GM18499 (cell line): Measurements from ENCODE around the gene PBX3.

Experiments
- ATAC-seq: cut with Tn5 transposase; IDR thresholded peaks from one replicate; pipeline ENCODE4 v1.9.1; 2021; ENCODE audit warnings: moderate number of reproducible peaks; ENCODE audit not compliant: insufficient read depth, unreplicated experiment

PBX3 gene

DNA sequence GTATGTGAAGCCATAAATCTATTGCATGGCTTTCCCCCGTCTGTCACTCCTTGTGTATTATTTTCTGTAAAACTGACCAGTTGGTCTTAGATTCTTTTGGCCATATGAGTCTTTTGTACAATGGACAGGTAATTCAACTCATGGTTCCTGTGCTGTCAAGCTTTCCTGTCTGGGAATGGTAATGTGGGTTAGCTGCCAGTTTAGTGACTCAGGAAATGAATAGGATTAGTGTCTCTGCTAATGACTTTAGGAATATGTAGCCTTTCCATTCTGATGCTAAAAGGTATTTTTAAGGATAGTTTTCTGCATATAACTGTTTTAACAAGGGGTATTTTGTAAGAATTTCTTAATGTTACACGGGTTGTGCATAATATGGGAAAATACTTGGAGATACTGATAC, 182.7 kb downstream of the PBX3 start:
- no peak for ATAC-seq

DNA sequence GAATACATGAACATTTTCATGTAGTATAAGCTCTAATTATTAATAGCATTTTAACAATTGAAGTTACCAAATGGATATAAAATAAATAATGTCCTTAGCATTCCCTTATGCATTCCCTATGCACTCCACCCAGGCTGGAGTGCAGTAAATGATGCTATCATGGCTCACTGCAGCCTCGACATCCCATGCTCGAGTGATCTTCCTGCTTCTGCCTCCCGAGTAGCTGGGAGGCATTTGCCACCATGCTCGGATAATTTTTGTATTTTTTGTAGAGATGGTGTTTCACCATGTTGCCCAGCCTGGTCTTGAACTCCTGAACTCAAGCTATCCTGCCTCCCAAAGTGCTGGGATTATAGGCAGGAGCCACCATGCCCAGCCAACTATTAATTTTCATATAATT, 184.0 kb downstream of the PBX3 start:
- no peak for ATAC-seq

DNA sequence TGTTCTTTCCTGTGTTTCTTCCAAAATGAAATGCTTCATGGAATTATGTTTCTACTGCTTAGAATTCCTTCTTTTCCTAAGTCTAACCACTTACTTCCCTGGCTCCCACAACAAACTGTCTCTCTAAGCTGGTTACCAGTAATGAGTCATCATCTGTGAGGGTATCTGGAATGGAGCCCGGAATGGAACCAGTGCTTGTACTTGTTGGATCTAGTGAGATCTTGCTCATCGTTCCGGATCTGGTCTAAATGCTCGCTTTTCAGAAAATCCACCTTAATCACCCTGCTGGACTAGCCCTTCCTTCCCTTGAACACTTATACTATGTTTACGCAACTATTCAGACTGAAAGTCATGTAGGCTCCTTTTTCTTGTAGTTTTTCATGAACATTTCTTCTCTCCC, 184.8 kb downstream of the PBX3 start:
- ATAC-seq = no peak

DNA sequence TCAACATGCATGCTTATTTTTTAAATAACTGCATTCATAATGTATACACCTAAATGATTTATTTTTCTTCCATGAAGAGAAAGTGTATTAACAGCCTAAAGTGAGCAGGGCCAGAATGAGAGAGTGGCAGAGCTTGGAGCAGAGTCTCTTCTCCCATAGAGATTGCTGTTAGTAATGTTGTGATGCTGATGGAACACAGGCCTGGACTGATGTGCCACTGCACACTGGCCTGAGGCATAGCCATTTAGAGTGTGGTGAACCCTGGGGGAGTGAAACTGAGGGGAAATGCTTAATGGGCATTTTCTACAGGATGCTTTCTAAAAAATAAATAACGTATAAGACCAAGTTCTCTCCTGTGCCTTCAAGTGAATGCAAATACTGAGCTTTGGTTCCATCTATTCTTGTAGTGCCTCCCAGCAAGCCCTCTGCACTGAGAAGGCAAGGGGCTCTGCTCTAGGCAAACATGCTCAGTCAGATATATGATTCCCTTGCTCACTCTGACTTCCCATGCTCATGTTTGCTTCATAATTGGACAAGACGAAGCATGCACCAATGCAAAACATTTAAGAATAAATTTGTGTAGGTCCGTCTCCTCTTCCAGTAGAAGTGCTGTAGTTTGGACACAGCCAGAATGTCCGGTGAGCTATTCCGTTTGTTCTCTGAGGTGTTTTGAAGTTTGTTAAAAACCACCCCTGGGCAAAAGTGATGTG, 185.7 kb downstream of the PBX3 start:
- ATAC-seq = no peak

DNA sequence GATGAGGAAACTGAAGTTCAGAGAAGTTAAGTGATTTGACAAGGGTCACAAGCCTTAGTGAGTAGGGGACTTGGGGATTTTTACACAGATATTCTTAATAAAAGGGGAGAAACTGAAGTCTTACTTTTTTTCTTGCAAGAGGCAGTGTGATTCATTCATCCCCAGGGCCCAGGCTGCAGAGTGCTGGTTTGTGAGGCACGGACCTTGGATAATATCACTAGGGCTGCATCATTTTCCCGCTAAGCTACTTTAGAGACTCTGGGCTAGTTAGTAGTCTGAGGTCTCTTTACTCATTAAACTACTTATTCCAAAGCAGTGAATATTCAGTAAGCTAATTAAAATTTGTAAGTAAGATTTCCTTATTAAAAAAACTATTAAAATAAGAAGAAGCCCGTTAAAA, 195.0 kb downstream of the PBX3 start:
- ATAC-seq = no peak

DNA sequence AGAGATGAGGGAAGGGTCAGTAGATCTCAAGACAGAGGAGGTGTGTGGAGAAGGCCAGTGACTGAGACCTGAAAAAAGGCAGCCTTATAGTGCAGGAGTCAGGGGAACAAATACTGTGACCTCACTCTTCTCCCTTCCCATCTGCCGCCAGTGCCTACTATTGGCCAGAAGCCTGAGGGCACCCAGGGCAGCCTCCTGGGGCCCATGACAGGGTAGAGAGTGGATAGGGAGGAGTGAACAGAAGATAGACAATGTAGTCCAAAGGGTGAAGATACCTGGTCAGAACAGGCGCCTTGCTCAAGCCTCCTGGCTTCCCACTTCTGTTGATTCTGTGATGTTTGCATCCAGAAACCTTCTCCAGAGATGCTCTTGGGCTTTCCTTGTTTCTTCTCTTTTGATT, 196.7 kb downstream of the PBX3 start:
- ATAC-seq = no peak

DNA sequence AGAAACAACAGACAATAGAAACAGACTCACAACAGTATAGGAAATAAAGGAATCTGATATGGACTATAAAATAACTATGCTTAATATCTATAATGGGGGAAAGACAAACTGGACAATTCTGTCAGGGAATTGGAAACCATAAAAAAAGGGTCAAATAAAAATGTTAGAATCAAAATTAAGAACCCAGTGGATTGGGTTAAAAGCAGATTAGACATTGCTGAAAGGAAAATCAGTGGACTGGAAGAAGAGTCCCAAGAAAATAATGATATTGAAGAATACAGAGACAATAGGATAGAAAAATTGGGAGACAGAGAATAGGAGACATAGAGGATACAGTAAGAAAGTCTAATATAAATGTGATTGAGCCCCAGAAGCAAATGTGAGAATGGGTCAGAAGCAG, 199.2 kb downstream of the PBX3 start:
- ATAC-seq = no peak

DNA sequence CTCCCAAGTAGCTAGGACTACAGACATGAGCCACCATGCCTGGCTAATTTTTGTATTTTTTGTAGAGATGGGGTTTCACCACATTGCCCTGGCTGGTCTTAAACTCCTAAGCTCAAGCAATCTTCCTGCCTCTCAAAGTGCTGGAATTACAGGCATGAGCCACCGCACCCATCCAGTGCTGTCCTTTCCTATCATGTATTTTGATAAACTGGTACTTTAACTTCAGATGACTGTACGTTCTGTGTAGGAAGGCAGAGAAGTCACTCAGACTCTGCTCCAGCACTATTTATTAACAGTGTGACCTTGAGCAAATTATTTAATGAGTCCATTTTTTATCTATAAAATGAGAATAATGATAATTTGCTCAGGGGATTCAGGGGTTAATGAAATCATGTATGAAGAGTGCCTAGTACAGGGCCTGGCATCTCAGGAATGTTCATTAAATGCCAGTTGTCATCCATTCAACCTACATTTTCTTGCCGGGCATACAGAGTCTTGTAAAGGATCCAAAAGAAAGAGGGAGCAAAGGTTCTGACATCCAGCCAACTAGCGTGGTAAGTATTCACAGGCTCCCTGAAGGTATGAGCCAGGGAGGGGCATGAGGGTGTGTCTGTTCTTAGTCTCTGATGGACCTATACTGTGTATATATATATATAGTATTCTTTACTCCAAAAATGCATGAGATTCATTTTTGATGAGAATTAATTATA, 201.9 kb downstream of the PBX3 start:
- no peak for ATAC-seq

DNA sequence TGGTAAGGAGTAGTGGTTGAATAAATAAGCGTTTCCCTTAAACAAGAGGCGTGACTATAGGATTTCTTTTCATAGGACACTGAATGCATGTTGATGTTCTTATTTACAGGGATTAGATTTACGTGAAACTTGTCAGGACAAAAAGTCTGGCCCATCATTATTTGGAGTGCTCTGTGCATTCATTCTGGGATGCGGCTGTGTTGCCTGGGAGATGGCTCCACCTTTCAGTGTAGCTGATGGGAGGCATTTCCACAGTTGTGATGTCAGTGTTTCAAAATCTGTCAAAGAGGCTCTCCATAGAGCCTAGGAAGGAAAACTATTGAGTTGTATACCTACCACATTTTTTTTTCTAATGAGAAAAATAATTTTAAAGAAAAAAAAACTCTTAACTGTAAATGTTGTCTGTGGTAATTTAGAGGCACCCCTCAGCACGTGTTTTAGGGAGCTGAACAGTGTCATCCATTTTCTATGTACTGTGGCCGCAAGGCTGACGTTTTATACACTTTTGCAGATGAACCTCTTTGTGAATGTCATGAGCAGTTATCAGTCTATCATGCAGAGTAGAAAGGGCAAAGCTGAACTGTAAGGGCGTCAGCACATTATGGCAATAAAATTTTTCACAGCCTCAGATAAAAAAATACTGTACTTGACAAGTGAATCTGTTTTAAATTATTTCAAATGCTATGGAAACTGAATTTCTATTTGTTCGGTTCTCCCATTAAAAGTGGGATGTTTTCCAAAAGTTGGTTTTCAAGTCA, 202.7 kb downstream of the PBX3 start:
- ATAC-seq = no peak

DNA sequence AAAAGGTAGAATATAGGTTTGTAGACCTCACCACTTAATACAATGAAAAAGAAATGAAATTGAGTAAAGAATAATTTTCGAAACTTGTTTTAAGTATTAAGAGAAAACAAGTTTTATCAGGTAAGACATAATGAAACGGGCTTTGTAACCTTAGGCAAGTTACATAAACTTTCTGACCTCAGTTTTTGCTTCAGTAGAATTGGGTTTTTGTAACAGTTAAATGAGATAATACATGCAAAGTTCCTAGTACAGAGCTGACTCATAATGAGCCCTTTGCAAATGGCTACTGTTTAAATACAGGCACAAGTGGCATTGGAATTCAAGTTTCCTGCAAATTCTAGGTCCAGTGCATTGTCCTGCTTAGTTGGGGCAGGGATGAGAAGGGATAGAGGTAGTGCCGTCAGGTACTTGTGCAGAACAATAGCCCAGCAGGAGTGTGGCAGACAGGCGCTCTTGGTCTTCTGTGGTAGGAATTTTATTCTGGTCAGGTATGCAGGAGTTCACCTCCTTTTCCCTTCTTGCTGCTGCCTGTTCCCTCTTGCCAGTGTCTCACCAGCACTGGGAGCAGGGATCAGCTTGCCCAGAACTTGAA, 203.8 kb downstream of the PBX3 start:
- no peak for ATAC-seq

DNA sequence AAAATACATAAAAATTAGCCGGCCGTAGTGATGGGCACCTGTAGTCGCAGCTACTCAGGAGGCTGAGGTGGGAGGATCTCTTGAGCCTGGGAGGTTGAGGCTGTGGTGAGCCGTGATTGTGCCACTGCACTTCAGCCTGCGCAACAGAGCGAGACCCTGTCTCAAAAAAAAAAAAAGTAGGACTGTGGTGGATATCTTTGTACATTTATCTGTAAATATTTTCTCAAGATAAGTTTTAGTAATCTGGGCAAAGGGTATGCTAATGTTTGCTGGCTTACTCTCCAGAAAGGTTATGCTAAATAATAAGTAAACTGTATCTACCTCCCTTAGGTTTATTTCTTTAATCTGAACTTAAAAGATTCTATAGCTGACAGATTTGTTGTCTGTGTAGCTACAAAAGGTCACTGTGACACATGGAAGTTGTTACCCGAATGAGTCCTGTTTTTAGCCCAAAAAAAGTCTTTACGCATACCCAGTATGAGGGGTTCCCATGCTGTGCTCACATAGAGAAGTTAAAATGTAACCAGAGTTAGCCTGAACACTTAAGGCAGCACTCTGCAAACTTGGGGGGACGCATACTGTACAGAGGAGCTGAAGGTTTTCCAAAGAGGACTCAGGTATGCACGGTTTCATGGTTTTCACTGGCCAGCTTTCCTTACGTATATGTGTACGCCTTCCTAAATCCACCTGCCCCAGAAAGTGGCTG, 206.3 kb downstream of the PBX3 start:
- no peak for ATAC-seq

DNA sequence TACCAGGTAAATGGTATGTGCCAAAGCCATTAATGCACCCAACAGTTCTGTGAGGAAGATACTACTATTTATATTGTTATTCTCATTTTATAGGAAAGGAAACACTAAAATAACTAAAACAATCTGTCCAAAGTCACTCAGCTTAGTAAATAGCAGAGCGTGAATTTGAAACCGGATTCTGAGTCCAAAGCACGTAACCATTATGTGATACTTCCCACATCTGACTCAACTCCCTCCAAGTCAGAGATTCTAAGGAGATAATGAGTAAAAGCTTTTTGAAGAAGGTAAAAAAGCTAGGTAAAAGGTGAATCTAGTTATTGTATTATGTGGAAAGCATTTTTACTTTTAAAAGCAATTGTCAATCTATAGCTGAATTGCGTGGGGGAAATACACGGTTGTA, 208.9 kb downstream of the PBX3 start:
- no peak for ATAC-seq

DNA sequence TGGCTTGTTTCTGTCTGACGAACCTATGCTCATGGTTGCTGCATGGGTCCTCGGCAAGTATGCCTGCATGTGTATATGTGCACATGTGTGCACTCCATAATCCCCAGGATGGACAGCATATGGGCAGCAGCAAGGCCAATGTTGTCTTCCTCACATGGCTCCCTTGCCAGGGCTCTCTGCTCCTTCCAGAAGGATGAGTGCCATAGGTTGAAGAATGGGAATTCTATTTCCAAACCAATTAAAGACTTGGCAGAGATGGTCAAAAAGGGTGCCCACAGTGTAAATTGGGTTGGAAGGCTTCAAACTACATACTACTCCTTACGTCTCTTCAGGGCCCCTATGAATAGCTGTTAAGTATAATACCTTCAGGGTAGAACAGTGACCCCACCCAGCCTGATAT, 212.1 kb downstream of the PBX3 start:
- ATAC-seq = no peak

DNA sequence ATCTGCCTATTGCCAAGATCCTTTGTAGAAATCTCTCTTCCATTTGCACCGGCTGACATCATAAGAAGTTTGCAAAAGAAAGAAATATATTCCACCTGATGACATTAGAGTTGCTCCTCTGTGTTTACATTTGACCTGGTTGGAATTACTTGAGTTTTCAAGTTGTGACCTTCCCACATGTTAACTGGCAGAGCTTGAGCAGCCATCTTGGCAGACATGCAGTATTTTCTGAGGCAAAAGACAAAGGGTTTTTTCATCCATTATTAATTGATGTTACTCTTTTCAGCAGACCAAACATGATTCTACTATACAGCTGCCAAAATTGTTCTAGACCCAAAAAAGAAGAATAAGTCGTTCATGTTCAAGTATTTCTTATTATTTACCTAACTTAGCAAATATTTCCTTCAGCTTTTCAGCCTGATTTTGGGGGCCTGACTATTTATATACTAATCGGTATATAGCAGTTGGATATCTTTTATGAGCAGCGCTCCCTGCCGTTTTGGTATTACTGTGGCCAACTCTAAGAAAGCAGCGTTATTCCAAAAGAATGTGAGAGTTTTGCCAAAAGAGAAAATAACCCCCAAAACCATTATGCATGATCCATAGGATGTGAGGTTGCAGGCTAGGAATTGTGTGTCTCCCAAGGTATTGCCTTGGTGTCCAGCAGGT, 212.9 kb downstream of the PBX3 start:
- no peak for ATAC-seq

DNA sequence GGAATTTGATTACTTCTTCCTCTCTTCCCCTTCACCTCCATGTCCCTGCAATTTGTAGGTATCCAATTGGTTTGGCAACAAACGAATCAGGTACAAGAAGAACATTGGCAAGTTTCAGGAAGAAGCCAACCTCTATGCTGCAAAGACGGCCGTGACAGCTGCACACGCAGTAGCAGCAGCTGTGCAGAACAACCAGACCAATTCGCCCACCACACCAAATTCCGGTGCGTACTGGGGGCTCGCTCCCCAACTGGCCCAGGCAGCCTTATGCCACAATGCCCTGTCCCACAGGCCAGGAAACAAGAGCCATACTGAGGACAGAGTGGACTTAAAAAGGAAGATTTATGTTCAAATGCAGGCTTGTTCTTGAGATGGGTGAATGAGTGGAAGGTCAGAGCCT, 213.5 kb downstream of the PBX3 start:
- no peak for ATAC-seq

DNA sequence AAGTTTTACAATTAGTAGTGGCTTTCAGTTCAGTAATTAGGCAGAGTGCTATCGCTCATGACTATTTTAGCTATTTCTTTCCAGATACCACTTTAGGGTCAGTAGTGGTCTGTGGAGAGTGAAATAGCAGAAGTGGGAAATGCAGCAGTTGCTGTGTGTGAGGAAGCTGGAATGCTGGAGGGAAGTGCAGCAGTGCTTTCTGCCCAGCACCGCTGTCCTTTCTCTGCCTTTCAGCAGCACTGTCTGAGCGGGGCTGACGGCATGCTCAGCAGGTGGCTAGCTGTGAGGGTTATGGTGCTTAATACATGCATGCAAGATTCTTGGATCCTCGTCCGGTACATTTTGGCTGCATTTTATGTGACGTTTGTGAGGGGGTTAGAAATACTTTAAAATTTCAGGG, 213.9 kb downstream of the PBX3 start:
- ATAC-seq = no peak

DNA sequence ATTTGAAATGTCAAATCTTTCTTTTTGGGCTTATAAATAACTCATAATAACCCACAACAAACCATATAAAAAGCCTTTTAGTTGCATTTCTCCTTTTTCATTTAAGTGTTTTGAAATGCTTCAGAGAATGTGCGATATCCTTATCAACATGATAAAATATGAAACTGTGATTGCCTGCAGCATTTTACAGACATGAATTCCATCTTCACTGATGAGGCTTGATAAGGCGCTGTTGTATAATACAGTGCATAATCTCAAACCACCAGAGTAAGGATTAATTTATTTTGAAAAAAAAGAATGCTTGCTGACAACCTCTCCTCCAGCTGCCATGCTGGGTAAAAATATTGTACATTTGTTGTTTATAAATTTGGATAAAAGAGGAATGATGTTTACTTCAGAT, 216.8 kb downstream of the PBX3 start:
- ATAC-seq = no peak

DNA sequence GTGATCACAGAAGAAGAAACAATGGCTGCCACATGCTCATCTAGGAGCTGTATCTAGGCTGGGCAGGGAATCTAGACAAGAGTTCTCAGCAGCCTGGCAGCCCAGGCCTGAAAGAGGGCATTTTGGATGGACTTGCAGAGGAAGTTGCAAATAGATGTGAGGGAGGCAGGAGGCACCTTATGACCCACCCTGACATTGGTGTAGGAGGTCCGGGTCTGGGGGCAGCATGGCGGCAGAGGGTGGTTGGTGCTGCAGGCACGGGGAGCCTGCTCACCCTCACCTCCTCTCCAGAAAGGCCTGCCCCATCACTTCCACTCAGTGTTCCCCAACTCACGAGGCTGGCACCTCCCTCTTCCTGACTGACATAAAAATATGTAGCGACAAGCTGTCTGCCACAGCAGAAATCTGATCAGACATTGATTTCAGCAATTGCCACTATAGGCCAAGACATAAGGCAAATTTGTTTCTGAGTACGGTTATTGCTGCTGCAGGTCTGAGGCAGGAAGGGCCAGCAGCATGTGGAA, 217.6 kb downstream of the PBX3 start:
- no peak for ATAC-seq

DNA sequence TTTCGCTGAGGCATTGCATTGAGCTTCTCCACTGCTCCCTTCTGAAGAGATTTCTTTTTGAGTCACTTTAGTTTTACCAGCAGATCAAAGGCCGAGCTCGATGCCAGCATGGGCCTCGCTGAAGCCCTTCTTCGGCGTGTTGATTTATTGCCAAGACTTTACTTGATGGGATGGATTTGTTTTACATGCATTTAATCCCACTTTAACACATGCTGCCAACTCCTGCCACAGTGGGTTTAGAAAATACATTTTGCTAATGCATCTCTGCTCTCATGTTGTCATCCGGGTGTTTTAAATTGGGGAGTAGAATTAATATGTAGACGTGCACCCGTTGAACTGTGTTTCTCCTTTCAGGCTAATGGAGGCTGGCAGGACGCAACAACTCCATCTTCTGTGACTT, 218.3 kb downstream of the PBX3 start:
- ATAC-seq = no peak

DNA sequence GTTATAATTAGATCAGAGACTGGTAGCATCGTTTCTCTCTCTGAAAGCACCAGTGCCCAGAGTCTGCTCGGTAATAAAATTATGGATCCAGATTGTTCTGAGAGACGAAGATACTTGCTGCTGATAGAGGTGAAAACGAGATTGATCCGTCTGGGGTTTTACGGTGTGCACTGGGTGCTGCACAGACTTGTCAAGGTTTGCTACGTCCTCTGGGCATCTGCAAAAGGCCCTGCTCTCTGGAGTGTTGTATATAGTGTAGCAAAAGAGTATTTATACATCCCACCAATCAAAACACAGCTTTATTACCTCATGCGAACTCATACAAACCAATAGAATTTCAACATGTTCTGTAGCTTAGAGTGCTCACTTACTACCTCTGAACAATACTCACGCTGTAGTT, 219.3 kb downstream of the PBX3 start:
- ATAC-seq = no peak
